ENCODE results near the gene UNC13C.

GRCh38 chr15:54518156-54518882 is 540.1 kb downstream of the UNC13C start:
- no peak for TF ChIP-seq CTCF (IDR thresholded peaks at IDR 0.05; ENCODE audit: poor library complexity)
- TF ChIP-seq EZH2 (IDR thresholded peaks at IDR 0.05; ENCODE audit: borderline replicate concordance), result no peak
- TF ChIP-seq EZH2phosphoT487 (IDR thresholded peaks at IDR 0.05; ENCODE audit: low read depth, severe bottlenecking, unreplicated experiment), result no peak
